ENCODE data around the gene ZBTB38. TPM values are rescaled to one million over a fixed set of nuclear protein-coding genes. Genes with fewer than 3 reads are reported as not detected.

The ZBTB38 gene
- total RNA-seq, 6 experiments from 2014 or later, result 29.4 to 75.2 (median 36.6) TPM

GRCh38 chr3:141407825-141408224 lies 39.5 kb downstream of the ZBTB38 start:
- no peak for TF ChIP-seq POLR2A (IDR thresholded peaks at IDR 0.05)
- no peak for TF ChIP-seq CTCF (IDR thresholded peaks at IDR 0.05)
- Histone ChIP-seq H3K27me3 (no peaks in the 10 kb centered on the region), H3K36me3 (peaks cover 0 to 18% (median 5%) of the 10 kb centered on the region in 4 donors), H3K4me3 (no peak overlapping the region), H3K27ac (peak overlapping the region; percentile 30 to 60 (median 54)), H3K4me1 (peaks cover 0 to 49% (median 14%) of the 10 kb centered on the region in 4 donors), H3K9me3 (no peaks in the 10 kb centered on the region)
- DNase-seq (no peak), ATAC-seq (peak in 1 of 4 donors; percentile 4)
- intact Hi-C loops (cut with DNase I), result no loop called here
- 82% methylated on average over 2 of the region's 2 CpGs for WGBS (ENCODE audit: insufficient coverage, low coverage, low lambda C conversion rate, missing lambda C conversion rate)

GRCh38 chr3:141408596-141408995 lies 40.3 kb downstream of the ZBTB38 start:
- peaks cover 0 to 56% (median 20%) of the 10 kb centered on the region in 4 donors for H3K4me1 ChIP-seq
- no peaks in the 10 kb centered on the region for H3K9me3 ChIP-seq
- H3K36me3 ChIP-seq, result peaks cover 0 to 18% (median 5%) of the 10 kb centered on the region in 4 donors
- 76% methylated on average over 1 of the region's 1 CpG for WGBS (ENCODE audit: insufficient coverage, low coverage, low lambda C conversion rate, missing lambda C conversion rate)
- ATAC-seq, result no peak
- no peak overlapping the region for H3K4me3 ChIP-seq
- TF ChIP-seq CTCF (IDR thresholded peaks at IDR 0.05) (no peak), POLR2A (IDR thresholded peaks at IDR 0.05) (no peak)
- intact Hi-C loops (cut with DNase I), result no loop called here
- H3K27ac ChIP-seq, result peak overlapping the region in 2 of 3 donors; percentile 96
- no peaks in the 10 kb centered on the region for H3K27me3 ChIP-seq
- DNase-seq, result no peak

- H3K27me3 ChIP-seq, result no peaks in the 10 kb centered on the region
- no peaks in the 10 kb centered on the region for H3K9me3 ChIP-seq
- ATAC-seq (no peak), DNase-seq (no peak)
- H3K4me1 ChIP-seq, result peaks cover 0 to 57% (median 23%) of the 10 kb centered on the region in 4 donors
- H3K36me3 ChIP-seq, result peaks cover 0 to 13% (median 1%) of the 10 kb centered on the region in 4 donors
- intact Hi-C loops (cut with DNase I), result no loop called here
- WGBS (ENCODE audit: insufficient coverage, low coverage, low lambda C conversion rate, missing lambda C conversion rate), result 71% methylated on average over 3 of the region's 3 CpGs
- H3K27ac ChIP-seq, result peak overlapping the region; percentile 95 to 96 (median 96)
- no peak overlapping the region for H3K4me3 ChIP-seq
- TF ChIP-seq POLR2A (IDR thresholded peaks at IDR 0.05) (no peak), CTCF (IDR thresholded peaks at IDR 0.05) (no peak)
Observed at GRCh38 chr3:141409940-141410241, 41.6 kb downstream of the ZBTB38 start.

- no peaks in the 10 kb centered on the region for H3K9me3 ChIP-seq
- WGBS (ENCODE audit: insufficient coverage, low coverage, low lambda C conversion rate, missing lambda C conversion rate), result 4% methylated on average over 3 of the region's 3 CpGs
- H3K4me3 ChIP-seq, result no peak overlapping the region
- peaks cover 0 to 57% (median 23%) of the 10 kb centered on the region in 4 donors for H3K4me1 ChIP-seq
- DNase-seq (peak; percentile 53 to 78 (median 71)), ATAC-seq (peak; percentile 43 to 57 (median 56))
- intact Hi-C loops (cut with DNase I), result no loop called here
- TF ChIP-seq POLR2A (IDR thresholded peaks at IDR 0.05), result peak; percentile 72
- peak in 1 of 4 donors; percentile 16 for TF ChIP-seq CTCF (IDR thresholded peaks at IDR 0.05)
- H3K27ac ChIP-seq, result peak overlapping the region; percentile 95 to 96 (median 96)
- H3K36me3 ChIP-seq, result peaks cover 0 to 8% (median 0%) of the 10 kb centered on the region in 4 donors
- no peaks in the 10 kb centered on the region for H3K27me3 ChIP-seq
Observed at GRCh38 chr3:141410408-141410807, 42.1 kb downstream of the ZBTB38 start.

GRCh38 chr3:141410846-141411245 lies 42.5 kb downstream of the ZBTB38 start:
- intact Hi-C loops (cut with DNase I), result no loop called here
- TF ChIP-seq POLR2A (IDR thresholded peaks at IDR 0.05), result no peak

More at GRCh38 chr3:141410846-141411245, 42.5 kb downstream of the ZBTB38 start:
- DNase-seq (no peak), ATAC-seq (no peak)
- H3K27ac ChIP-seq, result peak overlapping the region; percentile 95 to 96 (median 96)
- H3K4me3 ChIP-seq, result no peak overlapping the region
- no peaks in the 10 kb centered on the region for H3K27me3 ChIP-seq
- H3K36me3 ChIP-seq, result peaks cover 0 to 6% (median 0%) of the 10 kb centered on the region in 4 donors
- H3K4me1 ChIP-seq, result peaks cover 0 to 57% (median 23%) of the 10 kb centered on the region in 4 donors
- H3K9me3 ChIP-seq, result no peaks in the 10 kb centered on the region
- 50% methylated on average over 3 of the region's 3 CpGs for WGBS (ENCODE audit: insufficient coverage, low coverage, low lambda C conversion rate, missing lambda C conversion rate)
